GM12874 (cell line): Measurements from ENCODE around the gene INKA2.

ENCODE experiments used
- CTCF ChIP-seq: IDR thresholded peaks from 2 replicates; pipeline ENCODE4 v1.5.1; 2011; ENCODE audit warnings: low read depth, mild to moderate bottlenecking, control low read depth, low read length, moderate library complexity; ENCODE audit not compliant: insufficient read depth

Gene INKA2

GRCh38 chr1:111735858-111736544 lies 3.2 kb downstream of the INKA2 start:
- TF ChIP-seq CTCF: no peak

GRCh38 chr1:111735321-111735720 lies 3.9 kb downstream of the INKA2 start:
- no peak for TF ChIP-seq CTCF

GRCh38 chr1:111734856-111735255 lies 4.3 kb downstream of the INKA2 start:
- TF ChIP-seq CTCF: no peak

GRCh38 chr1:111734426-111734825 lies 4.8 kb downstream of the INKA2 start:
- no peak for TF ChIP-seq CTCF

GRCh38 chr1:111733992-111734341 lies 5.2 kb downstream of the INKA2 start:
- no peak for TF ChIP-seq CTCF

- no peak for TF ChIP-seq CTCF
These were observed 5.8 kb downstream of the INKA2 start for GRCh38 chr1:111733183-111733991.

GRCh38 chr1:111732718-111733117 lies 6.5 kb downstream of the INKA2 start:
- no peak for TF ChIP-seq CTCF
